HG03378 (cell line): ENCODE data around the gene TEX44.
"Not testable (repeated sequence)": the region's sequence is repeated elsewhere in the genome, so short reads cannot be mapped to it uniquely, and the experiment has no call there.

Source experiments
- ATAC-seq: cut with Tn5 transposase; IDR thresholded peaks from one replicate; pipeline ENCODE4 v1.9.1; 2021; ENCODE audit warnings: mild to moderate bottlenecking, moderate library complexity; ENCODE audit not compliant: unreplicated experiment

TEX44 gene

DNA sequence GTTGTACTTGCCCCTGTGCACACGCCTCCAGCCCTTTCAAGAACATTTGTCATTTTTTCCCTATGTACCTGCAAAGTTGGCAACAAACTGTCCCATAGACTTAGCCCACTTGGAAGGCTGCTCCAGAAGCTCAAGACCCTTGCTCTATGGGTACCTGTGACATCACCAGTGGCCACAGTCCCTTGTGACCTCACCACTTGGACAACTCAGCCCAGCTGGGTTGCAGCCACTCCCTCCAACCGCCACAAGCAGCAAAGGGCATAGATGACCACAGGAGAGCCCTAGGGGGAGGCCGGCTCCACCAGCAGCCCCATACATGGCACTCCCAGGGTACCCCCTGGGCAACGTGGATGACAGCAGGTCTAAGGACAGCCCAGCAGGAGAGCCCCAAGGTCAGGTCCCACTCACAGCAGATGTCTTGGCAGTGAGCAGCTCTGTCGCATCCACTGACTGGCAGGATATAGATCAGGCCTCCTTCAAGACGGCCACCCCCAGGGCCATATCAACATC lies at the start of gene TEX44:
TEX44 (plus strand) TSS at position 229 of the 510 bp plus-strand sequence; CDS start at position 317, 88 bp downstream.
- no peak for ATAC-seq

DNA sequence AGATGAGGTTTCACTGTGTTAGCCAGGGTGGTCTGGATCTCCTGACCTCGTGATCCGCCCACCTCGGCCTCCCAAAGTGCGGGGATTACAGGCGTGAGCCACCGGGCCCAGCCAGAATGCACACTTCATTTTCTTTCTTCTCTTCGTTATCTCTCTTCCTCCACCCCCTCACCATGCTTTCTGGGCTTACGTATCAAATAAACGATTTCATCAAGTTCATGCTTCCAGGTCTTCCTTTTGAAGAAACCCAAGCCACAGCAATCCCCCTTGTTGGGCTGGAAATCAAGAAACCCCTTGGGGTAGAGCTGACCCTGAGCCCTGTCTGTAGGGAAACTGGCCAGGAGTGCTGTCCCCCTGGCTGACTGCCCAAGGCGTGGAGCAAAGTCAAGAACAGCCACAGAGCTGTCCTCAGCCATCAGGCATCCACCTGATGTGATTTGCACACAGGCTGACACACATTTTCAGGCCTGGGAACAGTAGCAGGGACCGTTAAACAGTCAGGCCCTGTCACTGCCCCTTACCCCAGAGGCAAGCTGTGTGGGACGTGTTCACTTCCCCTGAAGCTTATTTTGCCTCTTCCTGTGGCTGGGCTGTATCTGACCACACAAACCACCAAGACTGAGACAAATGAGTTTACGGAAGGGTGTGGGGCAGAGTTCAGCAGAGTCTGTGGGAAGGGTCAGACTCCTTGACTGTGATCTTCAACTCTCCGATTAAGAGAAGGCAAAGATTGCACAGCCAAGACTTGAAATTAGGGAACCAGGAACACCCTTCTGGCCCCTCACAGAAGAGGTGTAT lies 47.4 kb upstream of the TEX44 start:
- peak; percentile 96 for ATAC-seq

DNA sequence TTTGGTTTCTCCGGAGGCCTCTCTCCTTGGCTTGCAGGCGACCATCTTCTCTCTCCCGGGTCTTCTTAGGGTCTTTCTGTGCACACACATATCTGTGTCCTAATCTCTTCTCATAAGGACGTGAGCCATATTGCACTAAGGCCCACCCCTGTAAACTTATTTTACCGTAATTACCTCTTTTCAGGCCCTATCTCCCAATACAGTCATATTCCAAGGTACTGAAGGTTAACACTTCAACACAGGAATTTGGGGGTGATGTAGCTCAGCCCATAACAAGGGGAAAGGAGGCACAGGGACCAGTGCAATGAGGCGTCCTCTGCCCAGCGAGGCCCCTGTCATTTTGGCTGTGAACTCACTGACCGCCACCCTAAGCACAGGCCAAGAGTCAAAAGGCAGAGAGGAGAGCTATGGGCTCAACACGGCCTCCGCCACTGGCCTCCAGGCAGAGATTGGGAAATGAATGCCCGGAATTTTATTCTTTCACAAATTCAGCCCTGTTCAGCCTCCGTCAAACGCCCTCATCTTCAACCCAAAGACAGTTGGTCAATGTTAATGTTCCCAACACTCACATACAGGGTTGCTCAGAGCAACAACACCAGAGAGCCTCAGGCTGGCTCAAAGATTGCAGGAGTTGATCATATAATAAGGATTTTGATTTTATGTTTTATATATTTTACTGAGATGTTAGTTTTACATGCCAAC lies 46.5 kb upstream of the TEX44 start:
- no peak for ATAC-seq

GRCh38 chr2:231547315-231548110 lies 45.2 kb upstream of the TEX44 start:
- no peak for ATAC-seq

DNA sequence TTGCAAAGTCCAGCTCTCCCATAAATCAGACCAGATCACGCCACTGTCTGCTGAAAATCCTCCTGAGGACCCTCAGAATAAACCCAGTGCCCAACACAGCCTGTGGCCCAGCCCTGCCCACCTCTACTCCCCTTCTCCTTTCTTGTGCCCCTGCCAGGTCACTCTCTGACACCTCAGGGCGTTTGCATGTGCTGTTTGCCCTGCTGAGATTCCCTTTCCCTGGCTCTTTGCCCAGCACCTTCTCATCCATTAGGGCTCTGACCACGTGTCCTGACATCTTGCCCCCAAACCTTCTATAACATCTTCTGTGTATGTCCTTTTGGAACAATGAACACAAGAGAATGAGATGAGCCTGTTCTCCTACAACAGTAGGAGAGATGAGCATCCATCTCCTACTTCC lies 43.9 kb upstream of the TEX44 start:
- ATAC-seq, result no peak

DNA sequence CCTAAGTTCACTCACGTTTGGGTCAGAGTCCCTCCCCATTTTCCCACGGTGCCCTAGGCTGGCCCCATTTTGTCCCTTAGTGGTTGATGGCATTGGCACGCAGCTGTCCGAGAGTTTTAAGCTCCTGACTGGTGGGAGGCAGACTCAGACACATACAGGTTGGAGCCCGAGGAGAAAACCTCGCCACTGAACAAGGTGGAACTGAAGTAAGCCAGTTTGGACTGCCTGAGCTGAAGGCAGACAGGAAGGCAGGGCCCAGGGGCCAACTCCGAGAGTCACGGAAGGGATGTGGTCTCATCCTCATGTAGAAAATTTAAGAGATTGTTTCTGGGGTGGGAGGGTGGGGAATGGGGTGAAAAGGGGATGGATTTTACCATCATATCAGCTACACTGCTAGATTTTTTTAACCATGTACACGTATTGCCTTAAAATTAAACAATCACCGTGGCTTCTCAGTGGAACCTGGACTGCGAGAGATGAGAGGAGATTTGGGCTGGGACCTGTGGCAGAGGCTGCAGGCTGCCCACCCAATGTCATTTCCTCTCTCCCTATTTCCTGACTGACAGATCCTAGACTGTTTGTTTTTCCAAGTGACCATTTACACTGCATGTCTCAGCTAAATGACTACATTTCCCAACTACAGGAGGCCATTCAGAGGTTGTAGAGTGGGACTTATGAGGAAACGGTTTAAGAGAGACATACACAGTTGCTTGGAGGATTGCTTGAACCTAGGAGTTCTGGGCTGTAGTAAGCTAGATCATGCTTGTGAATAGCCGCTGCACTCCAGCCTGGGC lies 43.0 kb upstream of the TEX44 start:
- ATAC-seq, result no peak

- ATAC-seq, result no peak
Observed at GRCh38 chr2:231552752-231553151, 39.9 kb upstream of the TEX44 start.

DNA sequence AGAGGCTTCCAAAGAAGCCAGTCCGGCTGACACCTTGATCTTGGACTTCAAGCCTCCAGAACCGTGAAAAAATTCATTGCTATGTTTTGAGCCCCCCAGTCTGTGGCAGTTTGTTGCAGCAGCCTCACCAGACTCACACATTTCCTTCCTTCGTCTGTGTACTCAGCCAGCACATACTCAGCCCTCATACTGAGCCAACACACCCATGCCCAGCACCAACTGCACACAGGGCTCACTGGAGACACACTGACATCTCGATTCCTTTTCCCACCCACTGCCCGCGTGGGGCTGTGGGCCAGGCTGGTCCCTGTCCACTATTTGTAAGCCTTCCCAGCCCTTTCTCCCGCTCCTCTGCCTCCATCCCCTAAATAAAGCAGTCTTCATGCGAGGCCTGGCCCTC lies 38.3 kb upstream of the TEX44 start:
- no peak for ATAC-seq

DNA sequence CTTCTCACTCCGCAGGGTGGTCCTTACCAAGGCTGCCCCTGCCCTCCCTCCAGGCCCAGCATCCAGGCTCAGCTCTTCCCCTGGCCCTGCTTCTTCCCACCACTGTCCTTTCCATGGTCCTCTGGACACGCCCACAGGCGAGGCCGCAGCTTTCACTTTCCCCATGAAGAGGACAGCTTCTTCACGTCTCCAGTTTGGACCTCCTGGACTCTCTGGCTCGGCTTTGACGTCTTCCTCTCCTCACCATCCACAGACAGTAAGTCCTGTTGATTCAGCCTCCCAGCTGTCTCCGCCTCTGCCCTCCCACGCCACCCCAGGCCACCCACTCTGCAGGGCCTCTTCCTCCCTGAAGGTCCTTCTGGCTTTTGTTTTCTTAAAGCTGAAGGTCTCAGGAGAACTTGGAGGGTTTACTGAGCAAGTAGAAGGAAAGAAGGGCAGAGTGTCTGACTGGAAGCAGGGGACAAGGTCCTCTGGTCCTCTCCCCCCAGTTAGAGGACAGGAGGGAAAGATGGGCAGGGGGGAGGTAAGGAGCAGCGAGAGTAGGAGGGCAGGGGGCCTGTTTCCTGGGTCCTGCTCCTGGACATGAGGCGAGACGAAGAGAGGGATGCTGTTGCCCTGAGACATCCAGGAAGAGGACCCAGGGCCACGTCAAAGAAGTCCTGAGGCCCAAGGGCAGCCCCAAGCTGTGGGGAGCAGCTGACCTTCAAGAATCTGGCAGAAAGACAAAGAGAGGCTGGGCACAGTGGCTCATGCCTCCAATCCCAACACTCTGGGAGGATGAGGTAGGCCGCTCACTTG lies 37.7 kb upstream of the TEX44 start:
- ATAC-seq, result no peak

DNA sequence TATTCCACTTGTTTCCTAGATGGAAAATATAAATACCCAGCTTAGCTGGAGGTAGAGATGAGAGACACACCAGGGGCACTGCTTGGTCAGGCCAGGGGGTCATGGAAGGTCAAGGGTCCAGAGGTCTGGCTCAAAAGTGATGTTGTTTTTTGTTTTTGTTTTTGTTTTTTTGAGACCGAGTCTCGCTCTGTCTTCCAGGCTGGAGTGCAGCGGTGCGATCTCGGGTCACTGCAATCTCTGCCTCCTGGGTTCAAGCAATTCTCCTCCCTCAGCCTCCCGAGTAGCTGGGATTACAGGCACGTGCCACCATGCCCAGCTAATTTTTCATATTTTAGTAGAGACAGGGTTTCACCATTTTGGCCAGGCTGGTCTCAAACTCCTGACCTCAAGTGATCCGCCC lies 36.2 kb upstream of the TEX44 start:
- not testable (repeated sequence) for ATAC-seq

- no peak for ATAC-seq
Observed at GRCh38 chr2:231556981-231557380, 35.7 kb upstream of the TEX44 start.

GRCh38 chr2:231557571-231558217 lies 35.0 kb upstream of the TEX44 start:
- peak; percentile 74 for ATAC-seq

DNA sequence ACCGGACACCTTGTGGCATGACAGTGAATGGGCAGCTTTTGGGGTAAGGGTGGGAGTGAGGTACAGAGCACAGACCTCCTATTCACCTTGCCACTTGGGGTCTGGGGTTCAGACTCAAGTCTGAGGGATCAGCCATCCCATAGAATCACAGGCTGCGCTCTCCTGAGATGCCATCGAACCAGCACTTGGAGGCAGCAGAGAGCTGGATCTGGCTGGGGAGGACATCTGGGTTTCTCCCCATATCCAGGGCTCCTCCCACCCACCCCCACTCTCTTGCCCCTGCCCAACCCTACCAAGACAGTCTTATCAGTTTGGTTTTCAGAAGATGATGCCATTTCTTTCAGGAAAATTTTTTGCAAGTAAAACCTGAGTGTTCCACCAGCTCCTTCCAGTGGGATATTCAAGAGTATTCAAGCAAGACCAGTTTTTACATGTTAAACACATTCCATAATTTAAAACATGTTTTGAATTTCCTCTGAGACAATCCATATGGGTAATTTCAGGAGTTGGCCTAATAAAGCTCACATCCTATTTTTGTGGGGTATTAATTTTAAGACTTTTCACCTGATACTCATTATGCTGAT lies 29.2 kb upstream of the TEX44 start:
- no peak for ATAC-seq

DNA sequence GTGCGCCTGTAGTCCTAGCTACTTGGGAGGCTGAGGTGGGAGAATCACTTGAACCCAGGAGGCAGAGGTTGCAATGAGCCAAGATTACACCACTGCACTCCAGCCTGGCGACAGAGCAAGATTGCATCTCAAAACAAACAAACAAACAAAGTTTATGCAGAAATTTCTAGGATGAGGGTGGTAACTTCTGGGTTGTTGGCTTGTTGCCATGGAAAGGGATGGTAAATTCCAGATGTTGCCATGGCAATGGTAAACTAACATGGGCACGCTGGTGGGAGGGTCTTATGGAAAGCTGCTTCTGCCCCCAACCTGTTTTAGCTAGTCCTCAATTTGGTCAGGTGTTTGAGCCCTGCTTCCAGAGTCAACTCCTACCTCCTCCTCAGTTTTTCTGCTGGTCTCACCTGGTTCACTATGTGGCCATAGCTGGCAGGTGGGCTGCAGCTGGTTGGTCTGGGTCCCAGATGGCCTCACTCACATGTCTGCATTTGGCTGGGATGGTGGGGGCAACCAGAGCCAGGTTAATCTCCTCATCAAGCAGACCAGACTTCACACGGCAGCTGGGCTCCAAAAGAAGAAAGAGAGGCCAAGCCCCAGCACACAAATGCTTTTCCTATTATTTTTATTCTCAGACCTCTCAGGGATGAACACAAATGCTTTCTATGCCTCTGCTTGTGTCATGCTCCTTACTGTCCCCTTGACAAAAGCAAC lies 26.6 kb upstream of the TEX44 start:
- no peak for ATAC-seq

- no peak for ATAC-seq
Observed at GRCh38 chr2:231567159-231567558, 25.5 kb upstream of the TEX44 start.

DNA sequence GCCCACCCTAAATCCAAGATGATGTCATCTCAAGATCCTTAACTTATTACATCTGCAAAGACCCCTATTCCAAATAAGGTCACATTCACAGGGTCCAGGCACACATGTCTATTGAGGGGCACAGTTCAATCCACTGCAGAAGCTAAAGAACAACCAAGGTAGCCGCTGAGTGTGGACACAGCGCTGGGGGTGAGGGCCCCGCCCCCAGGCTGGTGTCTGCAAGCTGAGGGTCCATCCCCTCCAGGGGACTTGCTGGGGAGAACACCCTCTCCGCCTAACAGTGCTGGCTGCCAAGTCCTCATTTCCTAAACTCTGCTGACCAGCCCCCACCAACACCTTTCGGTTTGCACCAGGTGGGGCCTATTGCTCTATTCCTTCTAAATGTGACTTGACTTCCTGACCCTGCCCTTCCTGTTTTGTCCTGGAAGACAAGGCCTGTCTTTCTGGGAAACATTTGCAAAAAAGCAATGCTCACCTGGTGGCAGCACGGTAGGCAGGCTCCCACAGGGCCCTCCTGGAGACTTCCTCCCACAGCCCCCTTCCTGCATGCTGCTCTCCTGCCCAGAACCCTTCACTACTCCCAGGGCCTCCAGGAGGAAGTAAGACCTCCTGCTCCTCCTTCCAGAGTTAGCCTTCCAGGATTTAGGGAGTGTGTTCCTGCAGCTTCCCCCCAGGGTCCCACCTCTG lies 24.4 kb upstream of the TEX44 start:
- ATAC-seq, result no peak

GRCh38 chr2:231568785-231569435 lies 23.8 kb upstream of the TEX44 start:
- ATAC-seq, result no peak
